ENCODE results near the gene MRPL22.
"Not testable (repeated sequence)": the region's sequence is repeated elsewhere in the genome, so short reads cannot be mapped to it uniquely, and the experiment has no call there.

Gene MRPL22

GRCh38 chr5:154940772-154941620, at the start of gene MRPL22:
Gene MRPL22 (plus strand): TSS chr5:154941073. CDS start chr5:154941111, 38 bp downstream.
- DNase-seq, result peak; percentile 53 to 95 (median 81)

DNA sequence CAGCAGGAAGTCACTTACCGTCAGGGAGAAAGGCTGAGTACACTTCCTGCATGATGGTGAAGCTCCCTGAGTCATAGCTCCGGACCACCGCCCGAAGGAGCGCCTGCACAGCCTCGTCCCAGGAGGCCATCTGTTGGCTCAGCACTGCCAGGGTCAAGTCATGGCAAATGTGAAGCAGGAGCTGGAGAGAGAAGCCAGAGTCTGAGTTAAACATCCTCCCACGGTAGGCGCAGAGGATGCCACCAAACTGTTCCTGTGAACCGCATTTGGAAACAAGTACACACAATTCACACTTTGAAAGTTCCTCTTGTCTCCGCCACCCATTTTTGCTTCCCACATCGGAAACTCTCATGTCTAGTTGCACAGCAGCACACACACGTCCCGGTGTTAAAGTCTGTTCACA, 48.5 kb upstream of the MRPL22 start:
- DNase-seq, result peak in 2 of 51 donors; percentile 3 to 43

DNA sequence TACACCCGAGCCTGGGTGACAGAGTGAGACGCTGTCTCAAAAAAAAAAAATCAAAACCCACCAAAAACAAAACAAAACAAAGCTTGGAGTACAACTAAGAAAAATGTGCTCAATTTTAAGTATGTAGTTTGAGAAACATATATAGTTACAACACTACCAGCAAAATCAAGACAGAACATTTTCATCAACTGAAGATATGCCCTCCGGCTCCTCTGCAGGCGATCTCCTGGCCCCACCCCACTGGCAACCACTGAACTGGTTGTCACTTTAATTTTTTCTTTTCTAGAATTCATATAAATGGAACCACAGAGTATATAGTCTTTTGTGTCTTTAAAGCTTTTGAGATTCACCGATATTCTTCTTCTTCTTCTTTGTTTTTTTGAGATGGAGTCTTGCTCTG, 47.5 kb upstream of the MRPL22 start:
- DNase-seq, result no peak

DNA sequence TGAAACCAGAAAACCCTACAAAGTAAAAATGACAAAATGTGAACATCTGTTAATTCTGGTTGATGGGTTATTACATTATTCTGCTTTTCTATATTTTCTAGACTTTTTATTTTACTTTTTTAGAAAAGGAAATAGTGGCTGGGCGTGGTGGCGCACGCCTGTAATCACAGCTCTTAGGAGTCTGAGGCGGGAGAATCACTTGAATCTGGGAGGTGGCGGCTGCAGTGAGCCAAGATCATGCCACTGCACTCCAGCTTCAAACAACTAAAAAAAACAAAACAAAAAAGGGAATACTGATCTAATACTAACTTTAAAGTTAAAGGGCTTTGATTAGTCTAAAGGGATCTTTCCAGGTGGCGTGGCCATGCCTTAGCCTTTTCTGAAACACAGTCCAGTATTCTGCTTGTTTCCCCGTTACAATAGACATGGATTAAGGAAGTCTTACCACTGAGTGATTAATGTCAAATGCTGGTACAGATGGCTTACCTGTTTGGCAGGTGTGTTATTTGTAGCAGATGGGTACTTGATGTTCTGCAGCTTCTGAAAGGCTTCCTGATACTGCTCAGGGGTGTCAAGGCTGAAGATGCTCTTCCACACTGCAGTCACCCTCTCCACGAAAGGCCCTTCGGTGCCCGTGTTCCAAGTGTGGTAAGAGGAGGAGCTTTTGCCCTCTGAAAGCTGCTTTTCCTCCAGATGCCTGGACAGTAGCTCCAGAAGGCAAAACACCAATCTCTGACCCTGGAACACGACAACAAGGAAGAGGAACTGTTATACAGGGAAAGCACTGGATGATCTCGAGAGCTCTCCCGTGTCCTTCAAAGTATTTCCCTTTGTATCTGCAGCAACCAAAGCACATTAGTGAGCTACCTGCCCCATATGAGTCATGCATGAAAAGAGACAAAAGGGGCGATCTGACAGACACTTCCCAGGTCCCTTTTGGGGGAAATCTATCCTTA, 45.0 kb upstream of the MRPL22 start:
- no peak for DNase-seq

- no peak for DNase-seq
These were observed 44.2 kb upstream of the MRPL22 start for GRCh38 chr5:154896562-154897165.

- peak in 5 of 51 donors; percentile 1 to 42 (median 6) for DNase-seq
These were observed 42.7 kb upstream of the MRPL22 start for GRCh38 chr5:154898210-154898609.

DNA sequence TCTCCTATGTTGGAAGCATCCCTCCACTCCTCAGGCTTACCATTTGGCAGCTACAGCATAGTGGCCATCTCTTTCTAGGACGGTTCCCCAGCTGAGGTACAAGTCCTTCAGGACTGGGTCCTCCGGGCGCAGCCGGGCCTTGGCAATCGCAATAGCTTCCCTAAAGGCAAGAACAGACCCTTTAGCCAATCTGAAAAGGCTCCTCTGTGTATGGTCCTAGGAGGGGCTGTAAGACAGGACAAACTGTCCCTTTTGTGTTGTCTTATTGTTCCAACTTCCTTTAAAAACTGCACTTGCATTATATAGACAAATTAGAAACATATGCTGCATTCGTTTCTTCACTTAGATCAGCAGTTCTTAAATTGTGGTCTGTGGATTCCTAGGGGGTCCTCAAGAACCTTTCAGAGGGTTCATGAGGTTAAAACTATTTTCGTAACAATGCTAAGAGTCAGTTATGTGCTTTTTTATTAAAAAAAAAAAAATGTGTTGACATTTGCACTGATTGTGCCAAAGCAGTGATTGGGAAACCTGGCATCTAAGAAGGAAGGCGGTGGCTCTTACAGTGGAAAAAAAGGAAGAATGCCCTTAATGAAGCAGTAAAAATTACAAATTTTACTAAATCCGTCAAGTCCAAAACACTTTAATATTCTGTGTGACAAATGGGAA, 41.6 kb upstream of the MRPL22 start:
- DNase-seq, result no peak

DNA sequence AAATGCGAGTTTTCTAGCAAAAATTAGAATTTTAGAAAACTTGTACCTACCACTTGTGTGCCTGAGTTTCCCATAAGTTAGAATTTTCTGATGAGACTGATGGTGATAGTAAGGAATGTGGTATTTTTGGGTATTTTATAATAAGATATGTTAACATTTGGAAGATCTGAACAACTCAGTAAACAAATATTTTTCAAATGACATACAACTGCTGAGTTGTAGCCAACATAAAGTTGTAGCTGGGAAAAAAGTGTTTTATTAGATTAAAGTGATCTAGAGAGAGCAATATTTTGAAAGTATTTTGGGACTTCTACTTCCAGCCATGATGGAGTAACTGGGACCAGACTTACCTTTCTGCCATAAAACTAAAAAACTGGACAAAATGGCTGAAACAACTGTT, 40.8 kb upstream of the MRPL22 start:
- no peak for DNase-seq

GRCh38 chr5:154901276-154901675, 39.6 kb upstream of the MRPL22 start:
- DNase-seq, result no peak

DNA sequence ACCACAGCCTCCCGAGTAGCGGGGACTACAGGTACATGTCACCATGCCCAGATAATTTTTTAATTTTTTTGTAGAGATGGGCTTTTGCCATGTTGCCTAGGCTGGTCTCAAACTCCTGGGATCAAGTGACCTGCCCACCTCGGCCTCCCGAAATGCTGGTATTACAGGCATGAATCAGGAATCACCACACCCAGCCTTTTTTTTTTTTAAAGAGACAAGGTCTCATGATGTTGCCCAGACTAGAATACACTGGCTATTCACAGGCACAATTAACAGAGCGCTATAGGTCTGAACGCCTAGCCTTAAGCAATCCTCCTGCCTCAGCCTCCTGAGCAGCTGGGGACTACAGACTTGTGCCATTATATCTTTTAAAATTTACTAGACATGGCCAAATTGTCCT, 39.0 kb upstream of the MRPL22 start:
- no peak for DNase-seq

- DNase-seq, result not testable (repeated sequence)
These were observed 35.3 kb upstream of the MRPL22 start for GRCh38 chr5:154905601-154906000.

- no peak for DNase-seq
These were observed 24.0 kb upstream of the MRPL22 start for GRCh38 chr5:154916874-154917273.

GRCh38 chr5:154917757-154918156, 23.1 kb upstream of the MRPL22 start:
- DNase-seq, result no peak

DNA sequence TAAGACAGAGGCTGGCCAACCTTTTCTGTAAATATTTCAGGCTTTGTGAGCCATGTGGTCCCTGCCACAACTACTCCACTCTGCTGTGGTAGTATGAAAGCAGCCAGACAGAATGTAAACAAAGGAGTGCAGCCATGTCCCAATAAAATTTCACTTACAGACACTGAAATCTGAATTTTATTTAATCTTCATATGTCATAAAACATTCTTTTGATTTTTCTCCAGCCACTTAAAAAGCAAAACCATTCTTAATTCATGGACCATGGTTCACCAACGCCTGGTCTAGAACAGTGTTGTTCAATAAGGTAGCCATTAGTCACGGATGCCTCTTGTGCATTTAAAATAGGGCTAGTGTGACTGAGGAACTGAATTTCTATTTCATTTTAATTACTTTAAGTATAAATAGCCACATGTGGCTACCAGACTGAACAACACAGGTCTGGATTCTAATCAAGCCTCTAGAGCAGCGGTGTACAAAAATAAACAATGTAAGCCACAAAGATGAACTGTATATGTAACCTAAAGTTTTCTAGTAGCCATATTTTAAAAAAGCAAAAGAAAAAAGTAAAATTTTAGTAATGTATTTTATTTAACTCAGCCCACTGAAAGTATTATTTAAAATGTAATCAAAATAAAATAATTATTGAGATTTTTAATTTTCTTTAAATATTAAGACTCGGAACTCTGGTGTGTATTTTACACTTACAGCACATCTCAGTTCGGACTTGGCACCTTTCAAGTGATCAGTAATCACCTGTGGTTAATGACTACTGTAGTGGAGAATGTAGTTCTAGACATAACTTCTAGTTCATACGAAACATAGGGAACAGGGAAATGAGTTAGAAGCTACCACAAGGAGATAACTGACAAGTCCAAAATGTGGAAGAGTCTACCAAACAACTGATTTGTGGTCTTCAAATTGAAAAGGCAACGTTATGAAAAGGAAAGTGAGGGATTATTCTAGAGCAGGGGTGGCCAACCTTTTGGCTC, 17.1 kb upstream of the MRPL22 start:
- DNase-seq, result no peak

- no peak for DNase-seq
These were observed 7.3 kb upstream of the MRPL22 start for GRCh38 chr5:154933537-154933936.

- DNase-seq, result no peak
These were observed 6.0 kb upstream of the MRPL22 start for GRCh38 chr5:154934881-154935280.

GRCh38 chr5:154937186-154937717, 3.6 kb upstream of the MRPL22 start:
- DNase-seq, result no peak

GRCh38 chr5:154937718-154938466, 3.0 kb upstream of the MRPL22 start, which contains the start of gene GEMIN5:
Gene GEMIN5 (minus strand): TSS chr5:154938211. CDS start chr5:154938133, 78 bp downstream.
- DNase-seq, result peak; percentile 14 to 88 (median 69)

DNA sequence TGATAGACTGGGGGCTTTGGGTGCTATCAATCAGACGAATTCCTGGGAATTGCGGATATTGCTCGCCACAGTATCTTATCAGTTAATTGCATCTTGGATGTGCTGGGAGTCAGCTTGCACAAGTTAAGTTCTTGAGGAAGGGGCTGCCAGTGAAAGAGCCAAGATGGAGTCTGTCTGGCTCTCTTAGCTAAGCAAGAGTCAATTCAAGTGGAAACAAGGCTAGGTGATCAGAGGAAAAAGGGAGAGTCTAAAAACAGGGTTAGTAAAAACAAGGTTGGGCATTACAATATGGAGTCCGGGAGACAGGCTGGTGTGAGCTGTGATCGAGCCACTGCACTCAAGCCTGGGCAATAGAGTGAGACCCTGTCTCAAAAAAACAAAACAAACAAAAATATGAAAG, 1.5 kb upstream of the MRPL22 start:
- not testable (repeated sequence) for DNase-seq

Measured in hypothalamus (tissue), 51 donors.